ENCODE results near the gene CSNK1G1. TPM values are rescaled to one million over a fixed set of nuclear protein-coding genes. Genes with fewer than 3 reads are reported as not detected.

The CSNK1G1 gene
- total and polyA plus RNA-seq, 2 donors (not counting 1 experiment from before 2014, with no cell fraction given): 18.2 to 27.1 TPM

DNA sequence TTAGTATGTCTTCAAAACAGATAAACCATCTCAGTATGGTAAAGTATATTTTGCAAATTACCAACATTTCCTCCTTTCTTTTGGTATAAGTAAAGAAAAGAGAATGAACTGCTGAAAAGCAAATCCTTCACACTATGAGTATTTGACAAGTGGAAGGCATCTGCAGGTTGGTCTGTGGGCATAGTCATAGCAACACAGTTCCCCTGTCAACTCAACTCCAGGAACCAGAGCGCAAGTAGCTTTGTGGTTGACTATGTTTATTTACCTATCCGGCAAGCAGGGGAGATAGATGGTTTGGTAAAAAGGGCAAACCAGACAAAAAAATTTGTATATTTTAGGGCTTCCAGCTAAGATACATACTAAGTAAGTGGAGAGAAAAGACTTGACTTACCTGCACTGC is 104.9 kb downstream of the CSNK1G1 start:
- H3K4me1 ChIP-seq (ENCODE audit: control insufficient read depth, extremely low read depth, insufficient read depth, low read length): peaks cover 14% of the 10 kb centered on the region
- DNase-seq (ENCODE audit: low read depth in 2 of 2): peak; percentile 53 to 84

DNA sequence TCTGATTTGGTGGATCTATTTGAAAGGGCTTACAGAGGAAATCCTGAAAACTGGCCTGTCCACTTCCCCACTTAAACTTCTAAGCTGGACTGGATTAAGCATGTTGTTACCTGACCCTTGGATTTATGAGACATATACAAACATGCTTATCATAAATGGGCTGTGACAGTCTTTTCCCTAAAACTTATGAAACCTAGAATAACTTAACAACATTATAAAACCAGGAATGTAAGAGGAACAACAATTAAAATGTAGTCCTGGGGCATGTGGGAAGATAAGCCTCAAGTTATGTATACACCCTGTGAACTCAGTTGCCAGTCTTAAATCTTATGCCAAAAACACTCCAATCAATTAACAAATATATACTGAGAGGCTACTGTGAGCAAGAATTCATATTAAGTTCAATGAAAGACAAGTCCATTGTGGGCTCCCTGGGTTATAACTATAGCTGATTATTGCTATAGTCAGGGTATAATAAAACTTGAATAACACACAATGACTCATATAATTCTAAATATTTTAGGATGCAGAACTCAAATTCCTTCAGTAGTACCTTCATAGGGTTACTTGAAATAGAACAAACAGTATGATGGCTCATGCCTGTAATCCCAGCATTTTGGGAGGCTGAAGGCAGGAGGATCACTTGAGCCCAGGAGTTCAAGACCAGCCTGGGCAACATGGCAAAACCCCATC is 105.9 kb downstream of the CSNK1G1 start:
- no peaks in the 10 kb centered on the region for H4K20me1 ChIP-seq (ENCODE audit: control insufficient read depth, extremely low read depth, insufficient read depth, low read length)
- H2AFZ ChIP-seq (ENCODE audit: low read length): no peak overlapping the region
- DNase-seq (ENCODE audit: low read depth in 2 of 2): peak in 1 of 2 donors; percentile 39
- H3K4me3 ChIP-seq (replicated peaks in 1 of 4; ENCODE audit: control extremely low read depth in 1 of 4, insufficient read depth in 1 of 4, low read depth in 3 of 4, low read length in 4 of 4): no peak overlapping the region
- H3K4me1 ChIP-seq (ENCODE audit: control insufficient read depth, extremely low read depth, insufficient read depth, low read length): peaks cover 14% of the 10 kb centered on the region
- no peaks in the 10 kb centered on the region for H3K9me3 ChIP-seq (ENCODE audit: control insufficient read depth, insufficient read depth, low read depth, low read length)
- no peak overlapping the region for H3K27ac ChIP-seq (ENCODE audit: insufficient read depth, low read length)
- no peaks in the 10 kb centered on the region for H3K36me3 ChIP-seq (ENCODE audit: control insufficient read depth, insufficient read depth, low read length)
- no peak overlapping the region for H3K4me2 ChIP-seq (ENCODE audit: extremely low read depth, insufficient read depth, low read length)
- no peak for TF ChIP-seq EZH2 (IDR thresholded peaks at IDR 0.05; ENCODE audit: low read length, missing control alignments)
- TF ChIP-seq, protein P1, sequence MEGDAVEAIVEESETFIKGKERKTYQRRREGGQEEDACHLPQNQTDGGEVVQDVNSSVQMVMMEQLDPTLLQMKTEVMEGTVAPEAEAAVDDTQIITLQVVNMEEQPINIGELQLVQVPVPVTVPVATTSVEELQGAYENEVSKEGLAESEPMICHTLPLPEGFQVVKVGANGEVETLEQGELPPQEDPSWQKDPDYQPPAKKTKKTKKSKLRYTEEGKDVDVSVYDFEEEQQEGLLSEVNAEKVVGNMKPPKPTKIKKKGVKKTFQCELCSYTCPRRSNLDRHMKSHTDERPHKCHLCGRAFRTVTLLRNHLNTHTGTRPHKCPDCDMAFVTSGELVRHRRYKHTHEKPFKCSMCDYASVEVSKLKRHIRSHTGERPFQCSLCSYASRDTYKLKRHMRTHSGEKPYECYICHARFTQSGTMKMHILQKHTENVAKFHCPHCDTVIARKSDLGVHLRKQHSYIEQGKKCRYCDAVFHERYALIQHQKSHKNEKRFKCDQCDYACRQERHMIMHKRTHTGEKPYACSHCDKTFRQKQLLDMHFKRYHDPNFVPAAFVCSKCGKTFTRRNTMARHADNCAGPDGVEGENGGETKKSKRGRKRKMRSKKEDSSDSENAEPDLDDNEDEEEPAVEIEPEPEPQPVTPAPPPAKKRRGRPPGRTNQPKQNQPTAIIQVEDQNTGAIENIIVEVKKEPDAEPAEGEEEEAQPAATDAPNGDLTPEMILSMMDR (conservative IDR thresholded peaks at IDR 0.05 in 1 of 2, IDR thresholded peaks at IDR 0.05 in 1 of 2; ENCODE audit: low read depth in 1 of 2, low read length in 2 of 2): no peak
- H3K27me3 ChIP-seq (ENCODE audit: control insufficient read depth, insufficient read depth, low read length): no peaks in the 10 kb centered on the region
- H3K79me2 ChIP-seq (ENCODE audit: control insufficient read depth, insufficient read depth, low read length): peaks cover 2% of the 10 kb centered on the region
- H3K9ac ChIP-seq (ENCODE audit: insufficient read depth, low read length): no peak overlapping the region

More for the DNA sequence above, 104.9 kb downstream of the CSNK1G1 start:
- no peaks in the 10 kb centered on the region for H3K27me3 ChIP-seq (ENCODE audit: control insufficient read depth, insufficient read depth, low read length)
- H3K4me2 ChIP-seq (ENCODE audit: extremely low read depth, insufficient read depth, low read length): no peak overlapping the region
- H3K9me3 ChIP-seq (ENCODE audit: control insufficient read depth, insufficient read depth, low read depth, low read length): no peaks in the 10 kb centered on the region
- no peak overlapping the region for H2AFZ ChIP-seq (ENCODE audit: low read length)
- no peak overlapping the region for H3K9ac ChIP-seq (ENCODE audit: insufficient read depth, low read length)
- H4K20me1 ChIP-seq (ENCODE audit: control insufficient read depth, extremely low read depth, insufficient read depth, low read length): no peaks in the 10 kb centered on the region
- TF ChIP-seq, protein P1 (conservative IDR thresholded peaks at IDR 0.05 in 1 of 2, IDR thresholded peaks at IDR 0.05 in 1 of 2; ENCODE audit: low read depth in 1 of 2, low read length in 2 of 2): no peak
- no peak for TF ChIP-seq EZH2 (IDR thresholded peaks at IDR 0.05; ENCODE audit: low read length, missing control alignments)
- H3K4me3 ChIP-seq (replicated peaks in 1 of 4; ENCODE audit: control extremely low read depth in 1 of 4, insufficient read depth in 1 of 4, low read depth in 3 of 4, low read length in 4 of 4): no peak overlapping the region
- no peaks in the 10 kb centered on the region for H3K79me2 ChIP-seq (ENCODE audit: control insufficient read depth, insufficient read depth, low read length)
- H3K36me3 ChIP-seq (ENCODE audit: control insufficient read depth, insufficient read depth, low read length): no peaks in the 10 kb centered on the region
- H3K27ac ChIP-seq (ENCODE audit: insufficient read depth, low read length): no peak overlapping the region

DNA sequence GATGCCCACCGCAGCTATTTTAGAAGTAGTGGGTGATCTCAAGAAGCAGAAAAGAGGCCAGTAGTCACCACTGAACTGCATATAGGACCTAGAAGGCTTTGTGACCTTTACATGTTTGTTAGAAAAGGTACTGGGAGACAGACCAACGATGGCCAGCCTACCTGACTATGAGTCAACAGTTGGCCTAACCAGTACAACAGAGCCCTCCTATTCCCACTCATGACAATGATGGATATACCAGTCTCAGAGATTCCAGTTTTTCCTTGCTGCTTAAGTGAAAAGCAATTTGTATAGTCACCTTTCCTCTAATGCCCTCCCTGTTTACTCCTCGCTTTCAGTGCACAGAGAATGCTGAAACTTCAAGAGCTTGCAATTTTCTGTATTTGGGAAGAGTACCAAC is 106.6 kb downstream of the CSNK1G1 start:
- TF ChIP-seq, protein P1 (conservative IDR thresholded peaks at IDR 0.05 in 1 of 2, IDR thresholded peaks at IDR 0.05 in 1 of 2; ENCODE audit: low read depth in 1 of 2, low read length in 2 of 2): no peak
- no peak for TF ChIP-seq EZH2 (IDR thresholded peaks at IDR 0.05; ENCODE audit: low read length, missing control alignments)
- Histone ChIP-seq H3K9ac (ENCODE audit: insufficient read depth, low read length) (no peak overlapping the region), H3K36me3 (ENCODE audit: control insufficient read depth, insufficient read depth, low read length) (no peaks in the 10 kb centered on the region), H3K79me2 (ENCODE audit: control insufficient read depth, insufficient read depth, low read length) (peaks cover 2% of the 10 kb centered on the region), H3K4me3 (replicated peaks in 1 of 4; ENCODE audit: control extremely low read depth in 1 of 4, insufficient read depth in 1 of 4, low read depth in 3 of 4, low read length in 4 of 4) (no peak overlapping the region), H3K27me3 (ENCODE audit: control insufficient read depth, insufficient read depth, low read length) (no peaks in the 10 kb centered on the region), H4K20me1 (ENCODE audit: control insufficient read depth, extremely low read depth, insufficient read depth, low read length) (no peaks in the 10 kb centered on the region), H3K4me1 (ENCODE audit: control insufficient read depth, extremely low read depth, insufficient read depth, low read length) (peaks cover 14% of the 10 kb centered on the region), H3K4me2 (ENCODE audit: extremely low read depth, insufficient read depth, low read length) (no peak overlapping the region), H3K9me3 (ENCODE audit: control insufficient read depth, insufficient read depth, low read depth, low read length) (no peaks in the 10 kb centered on the region), H3K27ac (ENCODE audit: insufficient read depth, low read length) (peak overlapping the region; percentile 13), H2AFZ (ENCODE audit: low read length) (no peak overlapping the region)
- DNase-seq (ENCODE audit: low read depth in 2 of 2): peak in 1 of 2 donors; percentile 63
